Measurements from ENCODE around the gene LTB. TPM values are rescaled to one million over a fixed set of nuclear protein-coding genes. Genes with fewer than 3 reads are reported as not detected.
A peak's percentile ranks its signal among the peaks of the same experiment; 100 is the strongest.

Gene LTB, protein sequence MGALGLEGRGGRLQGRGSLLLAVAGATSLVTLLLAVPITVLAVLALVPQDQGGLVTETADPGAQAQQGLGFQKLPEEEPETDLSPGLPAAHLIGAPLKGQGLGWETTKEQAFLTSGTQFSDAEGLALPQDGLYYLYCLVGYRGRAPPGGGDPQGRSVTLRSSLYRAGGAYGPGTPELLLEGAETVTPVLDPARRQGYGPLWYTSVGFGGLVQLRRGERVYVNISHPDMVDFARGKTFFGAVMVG
- total RNA-seq (0.70 TPM in 1 of 2 replicates, not detected in the other), polyA plus RNA-seq (0.61 and 1.5 TPM in 2 replicates)

DNA sequence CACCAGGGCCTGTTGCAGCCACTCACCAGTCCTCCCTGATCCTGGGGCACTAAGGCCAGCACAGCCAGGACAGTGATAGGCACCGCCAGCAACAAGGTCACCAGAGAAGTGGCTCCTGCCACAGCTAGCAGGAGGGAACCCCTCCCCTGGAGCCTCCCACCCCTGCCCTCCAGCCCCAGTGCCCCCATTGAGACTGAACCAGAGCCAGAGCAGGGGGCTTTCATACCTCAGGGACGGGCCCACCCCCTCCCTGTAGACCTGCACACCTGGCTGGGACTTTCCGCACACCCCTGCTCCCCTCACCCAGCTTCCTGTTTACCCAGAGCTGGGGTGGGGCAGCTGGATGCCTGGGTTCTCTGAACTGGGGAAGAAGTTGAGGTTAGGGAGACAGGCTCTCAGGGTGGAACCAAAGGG is at the start of gene LTB:
Gene LTB (minus strand): TSS at position 195 of the 414 bp plus-strand sequence. CDS start 7 bp downstream, at position 188.
- Histone ChIP-seq H3K9me3 (ENCODE audit: low read depth) (no peaks in the 10 kb centered on the region), H3K4me3 (peak within 1 kb of the TSS; percentile 54), H3K4me1 (ENCODE audit: low read depth) (peaks cover 3% of the 10 kb centered on the region), H3K27ac (peak within 1 kb of the TSS; percentile 64), H3K27me3 (no peaks in the 10 kb centered on the region), H3K36me3 (no peaks in the 10 kb centered on the region)
- TF ChIP-seq, protein P1, sequence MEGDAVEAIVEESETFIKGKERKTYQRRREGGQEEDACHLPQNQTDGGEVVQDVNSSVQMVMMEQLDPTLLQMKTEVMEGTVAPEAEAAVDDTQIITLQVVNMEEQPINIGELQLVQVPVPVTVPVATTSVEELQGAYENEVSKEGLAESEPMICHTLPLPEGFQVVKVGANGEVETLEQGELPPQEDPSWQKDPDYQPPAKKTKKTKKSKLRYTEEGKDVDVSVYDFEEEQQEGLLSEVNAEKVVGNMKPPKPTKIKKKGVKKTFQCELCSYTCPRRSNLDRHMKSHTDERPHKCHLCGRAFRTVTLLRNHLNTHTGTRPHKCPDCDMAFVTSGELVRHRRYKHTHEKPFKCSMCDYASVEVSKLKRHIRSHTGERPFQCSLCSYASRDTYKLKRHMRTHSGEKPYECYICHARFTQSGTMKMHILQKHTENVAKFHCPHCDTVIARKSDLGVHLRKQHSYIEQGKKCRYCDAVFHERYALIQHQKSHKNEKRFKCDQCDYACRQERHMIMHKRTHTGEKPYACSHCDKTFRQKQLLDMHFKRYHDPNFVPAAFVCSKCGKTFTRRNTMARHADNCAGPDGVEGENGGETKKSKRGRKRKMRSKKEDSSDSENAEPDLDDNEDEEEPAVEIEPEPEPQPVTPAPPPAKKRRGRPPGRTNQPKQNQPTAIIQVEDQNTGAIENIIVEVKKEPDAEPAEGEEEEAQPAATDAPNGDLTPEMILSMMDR (IDR thresholded peaks at IDR 0.05; ENCODE audit: low read depth, low read length) = no peak
- DNase-seq (ENCODE audit: low read depth in 1 of 2, low spot score in 1 of 2) = no peak

DNA sequence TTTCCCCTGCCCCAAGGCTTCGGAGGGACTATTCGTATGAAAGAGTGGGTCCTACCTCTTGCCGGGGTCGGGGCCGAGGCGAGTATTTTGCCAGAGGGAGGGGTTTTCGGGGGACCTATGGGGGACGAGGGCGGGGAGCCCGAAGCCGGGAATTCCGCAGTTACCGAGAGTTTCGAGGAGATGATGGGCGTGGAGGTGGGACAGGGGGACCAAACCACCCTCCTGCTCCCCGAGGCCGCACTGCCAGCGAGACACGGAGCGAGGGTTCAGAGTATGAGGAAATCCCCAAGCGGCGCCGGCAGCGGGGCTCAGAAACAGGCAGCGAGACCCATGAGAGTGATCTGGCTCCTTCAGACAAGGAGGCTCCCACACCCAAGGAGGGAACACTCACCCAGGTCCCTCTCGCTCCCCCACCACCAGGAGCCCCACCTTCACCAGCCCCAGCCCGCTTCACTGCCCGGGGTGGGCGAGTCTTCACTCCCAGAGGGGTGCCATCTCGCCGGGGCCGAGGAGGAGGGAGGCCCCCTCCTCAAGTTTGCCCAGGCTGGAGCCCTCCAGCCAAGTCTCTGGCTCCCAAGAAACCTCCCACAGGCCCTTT is 49.6 kb upstream of the LTB start:
- peaks cover 91% of the 10 kb centered on the region for H3K36me3 ChIP-seq
- no peak for DNase-seq (ENCODE audit: low read depth in 1 of 2, low spot score in 1 of 2)
- H3K4me3 ChIP-seq = no peak overlapping the region
- no peaks in the 10 kb centered on the region for H3K27me3 ChIP-seq
- no peaks in the 10 kb centered on the region for H3K4me1 ChIP-seq (ENCODE audit: low read depth)
- peak overlapping the region; percentile 80 for H3K27ac ChIP-seq
- H3K9me3 ChIP-seq (ENCODE audit: low read depth) = no peaks in the 10 kb centered on the region
- TF ChIP-seq, protein P1 (IDR thresholded peaks at IDR 0.05; ENCODE audit: low read depth, low read length) = no peak

DNA sequence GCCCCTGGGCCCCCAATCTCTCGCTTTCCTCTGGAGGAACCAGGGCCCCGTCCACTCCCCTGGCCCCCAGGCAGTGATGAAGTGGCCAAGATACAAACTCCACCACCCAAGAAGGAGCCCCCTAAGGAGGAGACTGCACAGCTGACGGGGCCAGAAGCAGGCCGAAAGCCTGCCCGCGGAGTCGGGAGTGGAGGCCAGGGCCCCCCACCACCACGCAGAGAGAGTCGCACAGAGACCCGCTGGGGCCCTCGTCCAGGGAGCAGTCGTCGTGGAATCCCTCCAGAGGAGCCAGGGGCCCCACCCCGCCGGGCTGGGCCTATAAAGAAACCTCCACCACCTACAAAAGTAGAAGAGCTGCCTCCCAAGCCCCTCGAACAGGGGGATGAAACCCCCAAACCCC is 49.0 kb upstream of the LTB start:
- Histone ChIP-seq H3K4me1 (ENCODE audit: low read depth) (no peaks in the 10 kb centered on the region), H3K27me3 (no peaks in the 10 kb centered on the region), H3K27ac (peak overlapping the region; percentile 23), H3K9me3 (ENCODE audit: low read depth) (no peaks in the 10 kb centered on the region), H3K36me3 (peaks cover 91% of the 10 kb centered on the region), H3K4me3 (no peak overlapping the region)
- no peak for DNase-seq (ENCODE audit: low read depth in 1 of 2, low spot score in 1 of 2)
- TF ChIP-seq, protein P1 (IDR thresholded peaks at IDR 0.05; ENCODE audit: low read depth, low read length) = no peak

DNA sequence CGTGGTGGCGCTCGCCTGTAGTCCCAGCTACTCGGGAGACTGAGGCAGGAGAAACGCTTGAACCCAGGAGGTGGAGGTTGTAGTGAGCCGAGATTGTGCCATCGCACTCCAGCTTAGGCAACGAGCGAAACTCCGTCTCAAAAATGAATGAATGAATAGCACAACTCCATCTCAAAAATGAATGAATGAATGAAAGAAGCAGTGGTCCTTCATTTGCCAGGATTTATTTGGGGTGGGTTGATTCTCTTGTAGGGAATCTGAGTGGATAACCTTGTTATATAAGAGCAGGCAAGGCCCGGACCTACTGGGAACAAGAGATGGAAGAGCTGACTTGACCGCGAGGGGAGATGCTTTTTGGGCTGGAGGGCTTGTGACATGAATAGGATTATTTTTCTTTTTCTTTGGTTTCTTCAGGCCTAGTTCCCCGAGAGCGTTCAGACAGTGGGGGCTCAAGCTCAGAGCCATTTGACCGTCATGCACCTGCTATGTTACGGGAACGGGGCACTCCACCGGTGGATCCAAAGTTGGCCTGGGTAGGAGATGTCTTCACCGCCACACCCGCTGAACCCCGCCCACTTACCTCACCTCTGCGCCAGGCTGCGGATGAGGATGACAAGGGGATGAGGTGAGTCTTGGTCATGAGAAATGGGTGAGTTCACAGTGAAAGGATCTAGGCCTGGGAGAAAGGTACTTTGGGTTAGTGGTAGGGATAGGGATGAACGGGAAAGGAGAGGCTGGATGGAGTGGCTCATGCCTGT is 48.1 kb upstream of the LTB start:
- H3K27ac ChIP-seq = peak overlapping the region; percentile 23
- H3K27me3 ChIP-seq = no peaks in the 10 kb centered on the region
- DNase-seq (ENCODE audit: low read depth in 1 of 2, low spot score in 1 of 2) = no peak
- no peaks in the 10 kb centered on the region for H3K4me1 ChIP-seq (ENCODE audit: low read depth)
- H3K9me3 ChIP-seq (ENCODE audit: low read depth) = no peaks in the 10 kb centered on the region
- H3K36me3 ChIP-seq = peaks cover 91% of the 10 kb centered on the region
- TF ChIP-seq, protein P1 (IDR thresholded peaks at IDR 0.05; ENCODE audit: low read depth, low read length) = no peak
- no peak overlapping the region for H3K4me3 ChIP-seq

DNA sequence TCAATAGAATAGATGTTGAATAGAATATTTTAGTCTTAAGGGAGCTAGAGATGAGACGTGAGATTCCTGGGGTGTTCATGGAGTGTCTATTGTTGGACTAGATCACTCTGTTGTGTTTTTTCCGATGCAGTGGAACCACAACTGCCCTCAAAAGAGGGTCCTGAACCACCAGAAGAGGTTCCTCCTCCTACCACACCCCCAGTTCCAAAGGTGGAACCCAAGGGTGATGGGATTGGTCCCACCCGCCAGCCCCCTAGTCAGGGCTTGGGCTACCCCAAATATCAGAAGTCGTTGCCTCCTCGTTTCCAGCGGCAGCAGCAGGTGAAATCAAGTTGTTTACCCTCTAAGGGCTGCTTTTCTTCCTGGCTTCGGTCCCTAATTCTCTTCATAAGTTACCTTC is 46.8 kb upstream of the LTB start:
- TF ChIP-seq, protein P1 (IDR thresholded peaks at IDR 0.05; ENCODE audit: low read depth, low read length) = no peak
- Histone ChIP-seq H3K27ac (no peak overlapping the region), H3K4me1 (ENCODE audit: low read depth) (no peaks in the 10 kb centered on the region), H3K4me3 (no peak overlapping the region), H3K27me3 (no peaks in the 10 kb centered on the region), H3K9me3 (ENCODE audit: low read depth) (no peaks in the 10 kb centered on the region), H3K36me3 (peaks cover 90% of the 10 kb centered on the region)
- DNase-seq (ENCODE audit: low read depth in 1 of 2, low spot score in 1 of 2) = no peak
